Calu3 (cell line): ENCODE measurements around the gene RTN3. TPM values are rescaled to one million over a fixed set of nuclear protein-coding genes. Genes with fewer than 3 reads are reported as not detected.

ENCODE experiments used
- BruUV-seq: library from RNA; stranded (reverse); fragments of 400-500 nt; replicated peaks from 2 replicates; lab custom pipeline; 2021; lab: Mats Ljungman, UMichigan
- CTCF ChIA-PET: fragments of 300-600 bp; sonication (Branson Sonifier 250); formaldehyde crosslinking; loops from one replicate; lab custom pipeline; 2022; ENCODE audit warnings: antibody characterized with exemption; lab: Charles Lee
- DNase-seq: peaks from one replicate; pipeline ENCODE4 v3.0.0; 2022
- H3K27ac Mint-ChIP-seq: one replicate; pipeline ENCODE4 v1.8.0; 2022; ENCODE audit warnings: mixed read lengths; ENCODE audit not compliant: unreplicated experiment
- H3K27me3 Mint-ChIP-seq: one replicate; pipeline ENCODE4 v1.8.0; 2022; ENCODE audit warnings: mixed read lengths; ENCODE audit not compliant: unreplicated experiment
- H3K36me3 Mint-ChIP-seq: one replicate; pipeline ENCODE4 v1.8.0; 2022; ENCODE audit warnings: mild to moderate bottlenecking, moderate library complexity, mixed read lengths; ENCODE audit not compliant: insufficient read depth, unreplicated experiment
- H3K4me1 Mint-ChIP-seq: one replicate; pipeline ENCODE4 v1.8.0; 2022; ENCODE audit warnings: mild to moderate bottlenecking, low read depth, mixed read lengths; ENCODE audit not compliant: unreplicated experiment
- H3K4me3 Mint-ChIP-seq: one replicate; pipeline ENCODE4 v1.8.0; 2022; ENCODE audit warnings: mild to moderate bottlenecking, low read depth, moderate library complexity, mixed read lengths; ENCODE audit not compliant: unreplicated experiment
- H3K9me3 Mint-ChIP-seq: one replicate; pipeline ENCODE4 v1.8.0; 2022; ENCODE audit warnings: low read depth, mixed read lengths; ENCODE audit not compliant: unreplicated experiment
- CTCF ChIP-seq: fragments of 200-600 bp; IDR thresholded peaks from one replicate; pipeline ENCODE4 v1.8.0; 2022; ENCODE audit warnings: antibody characterized with exemption; ENCODE audit not compliant: unreplicated experiment
- intact Hi-C: fragments of 100-400 bp; cut with micrococcal nuclease; formaldehyde crosslinking; loops from one replicate; pipeline ENCODE4 v1.10.0; 2022; ENCODE audit not compliant: unreplicated experiment
- total RNA-seq: library from RNA; stranded (reverse); gene quantifications from 2 replicates; pipeline ENCODE4 v1.2.3, GENCODE V29; 2022

The RTN3 gene
- total RNA-seq, 1 experiment from 2014 or later = 146 TPM

- H3K36me3 Mint-ChIP-seq = no peaks in the 10 kb centered on the region
- no TSS peak for BruUV-seq
- no peaks in the 10 kb centered on the region for H3K9me3 Mint-ChIP-seq
- no peak overlapping the region for H3K4me3 Mint-ChIP-seq
- CTCF ChIA-PET = no interaction called here
- H3K4me1 Mint-ChIP-seq = no peaks in the 10 kb centered on the region
- intact Hi-C loops = no loop called here
- no peak for TF ChIP-seq CTCF
- no peak for DNase-seq
- H3K27me3 Mint-ChIP-seq = no peaks in the 10 kb centered on the region
- no peak overlapping the region for H3K27ac Mint-ChIP-seq
Measured at GRCh38 chr11:63719001-63719400, 37.7 kb downstream of the RTN3 start.

GRCh38 chr11:63719987-63720386 lies 38.7 kb downstream of the RTN3 start:
- no peaks in the 10 kb centered on the region for H3K27me3 Mint-ChIP-seq

GRCh38 chr11:63720611-63721010 lies 39.3 kb downstream of the RTN3 start:
- Mint-ChIP-seq H3K36me3 (peaks cover 8% of the 10 kb centered on the region), H3K4me1 (no peaks in the 10 kb centered on the region), H3K9me3 (no peaks in the 10 kb centered on the region), H3K27me3 (no peaks in the 10 kb centered on the region), H3K27ac (no peak overlapping the region), H3K4me3 (no peak overlapping the region)
- CTCF ChIA-PET = no interaction called here
- no TSS peak for BruUV-seq
- DNase-seq = no peak
- intact Hi-C loops = no loop called here
- no peak for TF ChIP-seq CTCF

More at GRCh38 chr11:63719987-63720386, 38.7 kb downstream of the RTN3 start:
- Mint-ChIP-seq H3K27ac (no peak overlapping the region), H3K4me3 (no peak overlapping the region), H3K9me3 (no peaks in the 10 kb centered on the region), H3K4me1 (no peaks in the 10 kb centered on the region), H3K36me3 (peaks cover 3% of the 10 kb centered on the region)
- no TSS peak for BruUV-seq
- TF ChIP-seq CTCF = no peak
- CTCF ChIA-PET = no interaction called here
- DNase-seq = no peak
- intact Hi-C loops = no loop called here

GRCh38 chr11:63729326-63729725 lies 48.0 kb downstream of the RTN3 start:
- Mint-ChIP-seq H3K4me1 (no peaks in the 10 kb centered on the region), H3K27ac (no peak overlapping the region), H3K36me3 (peaks cover 19% of the 10 kb centered on the region), H3K4me3 (no peak overlapping the region), H3K27me3 (no peaks in the 10 kb centered on the region), H3K9me3 (no peaks in the 10 kb centered on the region)
- CTCF ChIA-PET = no interaction called here
- intact Hi-C loops = no loop called here
- no peak for TF ChIP-seq CTCF
- no TSS peak for BruUV-seq
- DNase-seq = no peak
